ENCODE measurements around the gene BCKDK.
"Not testable (repeated sequence)": the region's sequence is repeated elsewhere in the genome, so short reads cannot be mapped to it uniquely, and the experiment has no call there.

The BCKDK gene

DNA sequence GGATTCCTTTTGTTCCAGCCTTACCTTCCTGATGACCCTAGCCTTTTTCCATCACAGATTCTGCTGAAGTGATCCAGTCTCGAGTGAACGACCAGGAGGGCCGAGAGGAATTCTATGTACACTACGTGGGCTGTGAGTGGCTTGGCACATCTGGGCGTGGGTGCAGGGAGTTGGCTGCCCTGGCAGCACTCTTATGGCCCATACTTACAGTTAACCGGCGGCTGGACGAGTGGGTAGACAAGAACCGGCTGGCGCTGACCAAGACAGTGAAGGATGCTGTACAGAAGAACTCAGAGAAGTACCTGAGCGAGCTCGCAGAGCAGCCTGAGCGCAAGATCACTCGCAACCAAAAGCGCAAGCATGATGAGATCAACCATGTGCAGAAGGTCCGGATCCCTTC is 11.9 kb downstream of the BCKDK start:
- DNase-seq (ENCODE audit: low read depth in 2 of 2) = no peak

DNA sequence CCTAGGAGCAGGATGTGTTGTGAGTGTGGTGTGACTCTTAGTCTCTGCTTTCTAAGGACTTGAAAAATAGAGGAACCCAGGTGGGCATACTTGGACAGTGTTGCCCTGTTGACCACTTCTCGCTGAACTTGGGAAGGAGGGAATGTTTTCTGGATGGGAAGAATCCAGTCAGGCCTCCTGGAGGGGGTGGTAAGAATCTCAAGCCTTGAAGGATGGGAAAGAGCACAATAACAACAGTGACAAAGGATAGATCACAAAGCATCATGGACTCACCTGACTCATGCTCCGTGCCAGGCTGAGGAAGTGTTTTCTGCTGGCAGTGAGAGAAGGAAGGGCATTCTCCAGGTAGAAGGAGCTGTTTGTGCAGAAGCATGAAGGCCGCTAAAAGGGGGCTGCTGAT is 17.7 kb downstream of the BCKDK start:
- no peak for DNase-seq (ENCODE audit: low read depth in 2 of 2)

DNA sequence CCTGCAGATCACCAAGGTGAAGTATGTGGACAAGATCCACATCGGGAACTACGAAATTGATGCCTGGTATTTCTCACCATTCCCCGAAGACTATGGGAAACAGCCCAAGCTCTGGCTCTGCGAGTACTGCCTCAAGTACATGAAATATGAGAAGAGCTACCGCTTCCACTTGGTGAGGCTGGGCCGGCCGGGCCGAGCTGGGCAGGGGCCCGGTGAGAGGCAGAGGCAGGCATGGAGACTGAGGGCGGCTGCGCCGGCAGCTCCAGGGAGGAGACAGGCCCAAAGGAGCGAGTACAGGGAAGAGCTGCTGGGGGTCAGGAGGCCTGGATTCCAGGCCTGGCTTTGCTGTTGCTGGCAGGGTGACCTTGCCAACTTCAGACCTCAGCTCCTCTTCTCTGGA is 19.0 kb downstream of the BCKDK start:
- no peak for DNase-seq (ENCODE audit: low read depth in 2 of 2)

DNA sequence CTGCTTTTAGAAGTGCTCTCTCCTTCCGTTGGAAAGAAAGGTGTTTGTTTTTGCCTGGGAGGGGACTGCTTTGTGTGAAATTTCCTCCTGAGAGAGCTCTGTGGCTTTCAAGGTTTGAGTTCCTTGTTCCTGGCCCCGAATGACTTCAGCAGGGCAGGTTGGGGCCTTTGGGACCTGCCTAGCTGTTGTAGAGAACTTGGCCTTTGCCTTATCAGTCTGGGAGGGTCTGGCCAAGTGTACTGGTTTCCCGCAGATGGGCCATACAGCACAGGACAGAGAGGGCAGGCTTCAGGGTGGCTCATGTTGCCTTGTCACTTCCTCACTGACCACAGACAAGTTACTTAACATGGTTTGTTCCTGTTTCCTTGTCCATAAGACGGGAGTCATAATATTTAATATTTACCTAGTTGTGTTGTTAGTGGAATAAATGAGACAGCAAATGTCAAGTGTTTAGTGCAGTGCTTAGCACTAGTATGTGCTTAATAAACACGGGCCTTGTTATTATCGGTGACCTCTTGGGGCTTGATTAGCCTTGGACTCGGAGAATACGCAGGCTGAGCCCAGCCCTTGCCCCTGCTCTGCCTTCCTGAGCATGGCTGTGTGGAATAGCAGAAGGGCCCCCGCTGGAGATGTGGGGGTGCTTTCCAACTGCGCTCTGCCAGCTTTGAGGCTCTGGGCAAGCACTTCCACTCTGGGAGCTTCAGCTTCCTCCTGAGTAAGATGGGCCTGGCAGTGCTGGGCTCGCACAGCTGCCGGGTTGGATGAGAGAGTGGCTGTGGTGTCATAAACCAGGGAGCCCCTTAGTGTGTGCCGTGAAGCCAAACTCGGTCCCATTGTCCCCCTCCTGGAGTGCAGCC is 20.8 kb downstream of the BCKDK start:
- DNase-seq (ENCODE audit: low read depth in 2 of 2) = no peak

DNA sequence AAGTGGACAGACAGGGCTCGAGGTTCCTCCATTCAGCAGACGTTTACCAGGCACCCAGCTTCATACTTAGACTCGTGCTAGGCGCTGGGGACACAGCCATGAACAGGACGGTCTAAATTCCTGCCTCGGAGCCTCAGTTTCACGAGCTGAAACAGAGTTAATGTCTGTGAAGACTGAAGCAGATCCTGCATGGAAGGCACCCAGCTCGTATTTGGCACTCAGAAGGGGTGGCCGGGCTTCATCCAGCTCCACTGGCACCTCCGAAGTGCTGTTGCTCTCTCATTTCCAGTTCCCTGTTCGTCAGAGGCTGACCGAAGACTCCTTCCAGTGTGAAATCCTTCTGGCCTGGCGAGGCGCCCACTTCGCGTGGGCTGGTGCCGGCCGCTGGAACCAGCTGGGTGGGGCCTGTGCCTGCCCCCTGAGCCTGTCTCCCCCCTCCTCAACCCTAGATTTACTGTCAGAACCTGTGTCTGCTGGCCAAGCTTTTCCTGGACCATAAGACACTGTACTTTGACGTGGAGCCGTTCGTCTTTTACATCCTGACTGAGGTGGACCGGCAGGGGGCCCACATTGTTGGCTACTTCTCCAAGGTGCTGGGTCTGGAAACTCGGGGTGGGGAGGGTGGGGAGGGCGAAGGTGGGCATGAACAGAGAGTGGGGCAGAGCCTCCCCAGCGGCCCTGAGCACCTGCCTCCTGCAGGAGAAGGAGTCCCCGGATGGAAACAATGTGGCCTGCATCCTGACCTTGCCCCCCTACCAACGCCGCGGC is 21.6 kb downstream of the BCKDK start:
- DNase-seq (ENCODE audit: low read depth in 2 of 2) = no peak

DNA sequence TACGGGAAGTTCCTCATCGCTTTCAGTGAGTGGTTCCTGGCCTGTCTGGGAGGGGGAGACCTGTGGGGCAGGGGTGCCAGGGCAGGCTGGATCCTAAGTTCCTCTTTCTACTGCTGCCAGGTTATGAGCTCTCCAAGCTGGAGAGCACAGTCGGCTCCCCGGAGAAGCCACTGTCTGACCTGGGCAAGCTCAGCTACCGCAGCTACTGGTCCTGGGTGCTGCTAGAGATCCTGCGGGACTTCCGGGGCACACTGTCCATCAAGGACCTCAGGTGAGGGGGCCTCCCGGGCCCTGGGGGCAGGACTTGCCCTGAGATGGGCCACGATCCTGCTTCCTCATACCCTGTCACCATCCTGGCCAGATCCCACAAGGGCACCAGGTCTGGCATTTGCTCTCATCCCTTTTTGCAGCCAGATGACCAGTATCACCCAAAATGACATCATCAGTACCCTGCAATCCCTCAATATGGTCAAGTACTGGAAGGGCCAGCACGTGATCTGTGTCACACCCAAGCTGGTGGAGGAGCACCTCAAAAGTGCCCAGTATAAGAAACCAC is 22.2 kb downstream of the BCKDK start:
- DNase-seq (ENCODE audit: low read depth in 2 of 2) = no peak

DNA sequence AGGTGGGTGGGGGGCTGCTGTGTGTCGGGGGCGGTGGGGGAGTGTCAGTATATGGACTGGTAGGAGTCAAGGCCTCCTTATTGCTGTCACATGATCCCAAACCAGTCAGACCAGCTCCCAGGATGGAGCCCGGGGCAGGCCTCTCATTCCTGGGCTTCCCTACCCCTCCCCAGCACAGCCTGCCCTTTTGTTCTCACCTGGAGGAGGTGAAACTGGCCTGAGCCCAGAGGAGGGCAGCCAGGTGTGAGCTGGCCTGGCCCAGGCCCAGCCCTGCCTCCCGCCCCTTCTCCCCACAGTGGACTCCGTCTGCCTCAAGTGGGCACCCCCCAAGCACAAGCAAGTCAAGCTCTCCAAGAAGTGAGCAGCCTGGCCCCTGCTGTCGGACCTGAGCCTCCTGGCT is 22.7 kb downstream of the BCKDK start:
- DNase-seq (ENCODE audit: low read depth in 2 of 2) = no peak

DNA sequence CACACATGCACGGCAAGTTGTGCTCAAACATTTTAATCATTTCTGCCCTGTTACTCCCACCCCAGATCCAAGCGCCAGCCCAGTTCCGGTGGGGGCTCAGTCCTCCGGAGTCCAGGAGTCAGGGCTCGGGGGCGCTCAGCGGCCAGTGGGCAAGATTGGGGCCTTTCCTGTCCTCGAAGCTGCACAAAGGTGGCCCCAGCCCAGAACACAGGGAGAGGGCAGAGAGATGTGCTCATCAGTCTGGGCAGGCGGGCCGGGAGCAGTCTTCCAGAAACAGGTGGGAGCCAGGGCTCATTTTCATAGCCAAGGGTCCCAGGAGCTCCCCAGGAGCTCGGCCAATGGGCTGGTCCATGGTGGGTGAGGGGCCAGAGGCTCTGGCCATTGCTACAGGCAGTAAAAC is 23.2 kb downstream of the BCKDK start:
- no peak for DNase-seq (ENCODE audit: low read depth in 2 of 2)

DNA sequence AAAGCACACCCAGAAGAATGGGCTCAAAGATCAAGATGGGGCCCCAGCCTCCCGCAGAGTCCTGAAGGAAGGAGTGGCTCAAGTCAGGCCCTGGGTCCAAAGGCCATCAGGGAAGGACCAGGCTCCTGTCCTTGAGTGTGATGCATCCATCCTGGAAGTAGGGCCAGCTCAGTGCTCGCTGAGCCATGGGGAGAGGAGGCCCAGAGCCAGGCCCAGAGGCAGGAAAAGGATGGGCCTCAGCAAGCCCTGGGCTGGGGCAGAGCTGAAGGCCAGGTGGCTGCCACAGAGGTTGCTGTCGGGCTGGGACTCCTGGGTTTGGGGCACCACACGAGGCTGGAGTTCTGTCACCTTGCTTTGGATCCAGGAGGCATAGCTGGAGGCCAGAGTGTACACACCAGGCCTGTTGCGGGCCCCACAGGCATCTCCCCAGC is 23.7 kb downstream of the BCKDK start:
- no peak for DNase-seq (ENCODE audit: low read depth in 2 of 2)

DNA sequence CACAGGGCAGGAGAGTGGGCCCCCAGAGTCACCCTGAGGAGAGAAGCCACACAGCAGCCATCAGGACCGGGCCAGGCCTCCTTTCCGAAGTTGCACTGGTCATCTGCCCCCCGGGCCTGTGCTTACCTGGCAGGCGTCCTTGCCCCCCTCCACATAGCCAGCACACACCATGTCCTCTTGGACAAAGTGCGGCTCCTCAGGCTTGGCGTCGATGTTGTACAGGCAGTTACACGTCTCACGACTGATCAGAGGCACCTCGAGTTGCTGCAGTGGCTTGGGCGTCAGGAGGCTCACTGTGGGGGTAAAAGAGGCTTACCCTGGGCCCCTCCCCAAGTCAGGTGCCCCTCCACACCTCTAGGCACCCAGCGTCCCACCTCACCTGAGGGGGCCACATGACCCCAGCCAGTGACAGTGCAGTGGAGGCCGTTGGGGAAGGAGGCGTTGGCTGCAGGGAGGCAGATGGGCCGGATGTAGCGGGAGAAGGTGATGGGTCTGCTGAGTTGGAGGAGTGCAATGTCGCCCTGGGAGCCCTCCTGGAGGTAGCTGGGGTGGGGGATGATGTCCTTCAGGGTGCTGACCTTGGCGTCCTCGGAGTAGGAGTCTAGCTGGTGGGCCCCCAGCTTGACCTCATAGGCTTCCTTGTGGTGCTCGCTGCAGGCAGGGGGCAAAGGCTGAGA is 24.3 kb downstream of the BCKDK start:
- DNase-seq (ENCODE audit: low read depth in 2 of 2) = no peak

DNA sequence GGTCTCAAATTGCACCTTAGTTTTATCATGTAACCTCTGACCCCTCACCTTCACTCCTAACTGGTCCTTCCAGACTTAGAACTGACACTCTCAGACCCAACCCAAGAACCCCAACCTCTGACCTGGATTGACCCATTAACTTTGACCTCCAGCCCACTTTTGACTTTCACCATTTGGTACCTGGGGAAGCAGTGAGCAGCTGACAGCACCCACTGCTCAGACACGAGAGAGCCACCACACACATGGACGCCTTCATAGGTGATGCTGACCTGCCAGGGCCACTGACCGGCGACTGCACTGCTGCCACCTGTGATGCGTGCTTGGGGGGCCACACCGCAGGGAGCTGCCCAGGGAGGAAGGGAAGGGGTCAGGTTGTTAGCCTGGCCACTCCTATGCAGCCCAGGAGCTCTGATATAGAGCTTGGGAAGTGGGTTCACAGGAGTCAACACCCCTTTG is 24.9 kb downstream of the BCKDK start:
- DNase-seq (ENCODE audit: low read depth in 2 of 2) = no peak

DNA sequence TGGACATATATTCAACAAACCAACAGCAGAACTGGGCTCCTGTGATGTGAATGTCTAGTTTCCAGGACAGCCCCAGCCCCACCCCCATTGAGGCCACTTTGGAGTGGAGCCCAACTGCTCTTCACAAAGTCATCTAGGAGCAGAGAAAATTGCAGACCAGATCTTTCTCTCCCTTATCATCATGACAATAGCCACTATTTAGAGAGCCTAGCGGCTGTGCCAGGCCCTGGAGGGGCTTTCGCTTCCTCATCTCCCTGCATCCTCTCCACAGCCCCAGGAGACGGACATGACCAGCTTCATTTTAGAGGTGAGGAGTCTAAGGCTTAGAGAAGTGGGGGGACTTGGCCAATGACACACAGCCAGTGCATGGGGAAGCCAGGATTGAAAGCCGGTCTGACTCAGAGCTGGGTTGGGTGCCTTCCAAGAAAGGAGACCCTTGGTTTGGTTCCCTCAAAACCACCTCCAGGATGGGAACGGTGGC is 25.9 kb downstream of the BCKDK start:
- DNase-seq (ENCODE audit: low read depth in 2 of 2) = no peak

DNA sequence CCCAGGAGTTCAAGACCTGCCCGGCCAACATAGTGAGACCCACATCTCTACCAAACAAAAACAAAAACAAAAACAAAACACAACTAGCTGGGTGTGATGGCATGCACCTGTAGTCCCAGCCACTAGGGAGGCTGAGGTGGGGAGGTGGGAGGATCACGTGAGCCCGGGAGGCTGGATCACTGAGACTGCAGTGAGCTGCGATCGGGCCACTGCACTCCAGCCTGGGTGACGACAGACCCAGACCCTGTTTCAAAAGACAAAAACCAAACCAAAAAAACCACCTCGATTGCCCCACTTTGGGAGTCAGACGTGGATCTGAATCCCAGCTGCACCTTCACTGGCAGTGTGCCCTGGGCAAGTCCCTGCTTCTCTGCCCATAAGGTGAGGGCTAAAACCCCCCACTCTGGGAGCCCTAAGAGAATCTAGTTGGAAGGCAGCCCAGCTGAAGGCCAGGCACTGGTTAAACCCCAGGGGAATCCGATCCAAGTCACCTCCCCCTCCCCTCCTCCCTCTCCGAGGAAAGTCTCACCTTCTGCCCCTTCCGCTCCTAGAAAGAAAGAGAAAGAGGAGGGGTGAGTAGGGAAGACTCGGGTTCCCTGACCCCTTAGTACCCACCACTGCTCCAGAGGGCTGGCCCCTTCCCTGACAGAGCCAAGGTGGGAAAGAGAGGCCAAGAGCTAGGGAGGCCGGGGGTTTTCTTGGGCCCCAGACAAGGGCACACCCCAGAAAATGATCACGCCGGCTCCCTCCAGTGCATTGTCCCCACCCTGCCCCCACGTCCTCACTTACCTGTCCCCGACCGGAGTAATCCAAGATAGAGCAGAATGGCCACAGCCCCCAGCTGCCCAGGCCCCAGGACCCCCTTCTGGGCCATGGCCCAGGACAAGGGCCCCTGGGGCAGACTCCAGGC is 26.7 kb downstream of the BCKDK start:
- no peak for DNase-seq (ENCODE audit: low read depth in 2 of 2)

DNA sequence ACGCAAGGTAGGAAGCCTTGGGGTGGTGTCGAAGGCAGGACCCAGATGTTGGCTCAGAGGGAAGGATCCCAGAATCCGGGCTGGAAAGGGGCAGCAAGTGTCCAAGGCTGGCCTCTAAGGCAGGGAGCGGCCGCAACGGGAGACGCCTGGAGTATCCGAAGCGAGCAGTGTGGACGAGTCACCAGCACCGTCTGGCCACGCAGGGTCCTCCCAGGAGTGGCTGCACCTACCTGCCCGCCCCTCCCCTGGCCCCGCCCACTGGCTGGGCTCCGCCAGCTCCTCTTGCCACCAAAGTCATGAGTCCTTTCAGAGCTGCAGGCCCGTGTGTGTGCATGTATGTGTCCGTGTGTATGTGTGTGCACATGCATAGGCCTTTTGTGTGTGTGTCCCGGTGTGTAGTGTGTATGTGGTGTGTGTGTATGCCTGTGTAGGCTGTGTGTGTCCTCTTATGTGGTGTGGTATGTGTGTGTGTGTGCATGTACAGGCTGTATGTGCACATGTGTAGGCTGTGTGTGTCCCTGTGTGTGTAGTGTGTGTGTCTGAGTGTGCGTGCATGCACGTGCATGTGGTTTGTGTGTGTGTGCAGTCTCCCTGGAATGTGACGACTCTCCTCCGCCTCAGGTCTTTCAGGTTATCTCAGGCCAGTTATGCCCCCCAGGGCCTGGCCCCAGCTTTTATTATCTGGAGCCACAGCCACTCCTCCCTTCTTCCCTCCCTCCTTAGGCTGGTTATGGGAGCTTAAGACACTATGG is 27.5 kb downstream of the BCKDK start, which contains the start of gene PRSS8:
Gene PRSS8, minus strand, starts transcription at position 193 of the 752 bp plus-strand sequence. CDS start 229 bp downstream, outside the sequence.
- DNase-seq (ENCODE audit: low read depth in 2 of 2) = no peak

DNA sequence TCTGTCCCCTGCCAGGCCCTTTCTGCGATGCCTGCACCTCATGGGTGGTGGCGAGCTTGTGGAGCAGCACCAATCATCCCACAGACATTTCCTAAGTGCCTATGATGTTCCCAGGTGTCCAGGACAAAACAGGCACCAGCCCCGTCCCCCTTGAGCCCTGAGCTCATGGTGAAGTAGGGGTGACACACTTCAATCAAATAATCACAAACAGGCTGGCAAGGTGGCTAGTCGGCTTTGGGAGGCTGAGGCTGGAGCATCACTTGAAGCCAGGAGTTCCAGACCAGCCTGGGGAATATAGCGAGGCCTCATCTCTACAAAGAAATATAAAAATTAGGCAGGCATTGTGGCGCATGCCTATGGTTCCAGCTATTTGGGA is 28.1 kb downstream of the BCKDK start:
- DNase-seq (ENCODE audit: low read depth in 2 of 2) = no peak

DNA sequence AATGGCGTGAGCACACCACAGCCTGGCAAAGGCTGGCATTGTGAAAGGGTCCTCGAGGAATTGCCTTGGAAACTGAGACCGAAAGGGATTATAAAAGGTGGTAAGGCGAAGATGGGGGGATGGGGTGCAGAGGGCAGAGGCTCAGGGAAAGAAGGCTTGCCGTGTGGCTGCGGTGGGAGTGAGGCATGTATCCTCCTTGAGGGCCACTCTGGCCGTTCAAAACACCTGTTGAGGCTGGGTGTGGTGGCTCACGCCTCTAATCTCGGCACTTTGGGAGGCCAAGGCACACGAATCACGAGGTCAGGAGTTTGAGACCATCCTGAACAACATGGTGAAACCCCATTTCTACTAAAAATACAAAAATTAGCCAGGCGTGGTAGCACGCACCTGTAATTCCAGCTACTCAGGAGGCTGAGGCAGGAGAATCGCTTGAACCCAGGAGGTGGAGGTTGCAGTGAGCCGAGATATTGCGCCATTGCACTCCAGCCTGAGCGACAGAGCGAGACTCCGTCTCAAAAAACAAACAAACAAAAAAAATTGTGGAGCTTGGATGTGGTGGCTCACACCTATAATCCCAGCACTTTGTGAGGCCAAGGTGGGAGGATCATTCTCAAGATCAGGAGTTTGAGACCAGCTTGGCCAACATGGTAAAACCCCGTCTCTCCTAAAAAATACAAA is 28.8 kb downstream of the BCKDK start:
- not testable (repeated sequence) for DNase-seq (ENCODE audit: low read depth in 2 of 2)

DNA sequence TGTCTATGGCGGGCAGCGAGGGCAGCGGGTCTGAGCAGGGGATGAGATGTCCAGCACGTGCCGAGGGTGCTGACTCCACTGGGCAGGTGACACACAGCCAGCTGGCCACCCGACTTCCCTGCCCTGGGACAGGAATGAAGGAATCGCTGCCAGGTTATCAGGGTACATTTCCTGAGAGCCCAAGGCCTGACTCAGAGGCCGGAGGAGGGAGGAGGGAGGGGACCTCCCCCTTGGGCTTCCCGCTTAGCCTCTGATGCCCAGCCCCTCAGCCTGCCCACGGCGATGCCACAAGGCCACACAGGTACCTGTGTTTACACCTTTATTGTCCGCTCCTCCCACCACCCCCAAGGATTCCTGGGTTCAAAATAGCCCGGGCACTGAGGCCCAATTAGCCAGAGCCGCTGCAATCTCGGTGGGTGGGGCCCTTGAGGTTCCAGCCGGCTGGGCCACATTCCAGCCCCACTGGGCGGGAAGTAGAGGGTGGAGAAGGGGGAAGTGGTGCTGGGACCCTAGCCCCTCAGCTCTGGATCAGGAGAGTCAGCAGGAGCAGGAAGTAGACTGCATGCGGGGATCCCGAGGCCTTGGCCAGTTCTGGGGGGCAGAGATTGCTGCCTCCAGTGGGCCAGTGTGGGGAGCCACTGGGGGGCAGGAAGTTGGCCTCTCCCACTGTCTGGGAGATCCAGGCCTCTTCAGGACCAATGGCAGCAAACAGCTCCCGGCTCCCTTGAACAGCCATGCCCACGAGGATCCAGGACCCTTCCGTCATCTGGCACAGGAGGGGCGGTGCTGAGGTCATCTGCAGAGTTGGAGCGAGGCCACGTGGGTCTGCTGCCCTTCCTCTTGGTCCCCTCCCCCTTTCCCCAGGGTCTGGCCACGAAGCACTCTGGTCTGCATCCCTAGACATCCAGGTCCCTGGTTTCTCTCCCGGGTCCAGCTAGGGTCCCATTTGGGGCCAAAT is 30.7 kb downstream of the BCKDK start:
- DNase-seq (ENCODE audit: low read depth in 2 of 2) = no peak

DNA sequence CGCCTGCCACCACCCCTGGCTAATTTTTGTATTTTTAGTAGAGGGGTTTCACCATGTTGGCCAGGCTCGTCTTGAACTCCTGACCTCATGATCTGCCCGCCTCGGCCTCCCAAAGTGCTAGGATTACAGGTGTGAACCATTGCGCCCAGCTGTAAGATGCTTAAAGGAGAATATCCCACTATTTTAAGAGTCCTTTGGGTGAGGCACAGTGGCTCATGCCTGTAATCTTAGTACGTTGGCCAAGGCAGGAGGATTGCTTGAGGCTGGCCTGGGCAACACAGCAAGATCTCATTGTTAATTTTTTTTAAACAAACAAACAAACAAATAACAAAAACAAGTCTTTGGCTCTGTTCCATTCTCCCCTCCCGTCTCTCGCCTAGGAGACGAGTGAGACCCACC is 32.9 kb downstream of the BCKDK start:
- DNase-seq (ENCODE audit: low read depth in 2 of 2) = not testable (repeated sequence)

Measured in stimulated activated CD4-positive, alpha-beta T cell treated with anti-CD3 and anti-CD28 coated beads, Interleukin-4, amount 100 ng/mL, for 48 hours (primary cell).